ENCODE data around the gene CFAP251.

- TF ChIP-seq CTCF (IDR thresholded peaks at IDR 0.05) (no peak), POLR2A (IDR thresholded peaks at IDR 0.05) (no peak), EP300 (IDR thresholded peaks at IDR 0.05) (no peak)
These were observed 102.9 kb downstream of the CFAP251 start for GRCh38 chr12:122021193-122021821.

All from sigmoid colon (tissue), 4 donors.